ENCODE results near the gene ASB8. TPM values are rescaled to one million over a fixed set of nuclear protein-coding genes. Genes with fewer than 3 reads are reported as not detected.

The ASB8 gene
- polyA plus RNA-seq, 3 donors, result 23.8 to 50.0 (median 38.4) TPM

GRCh38 chr12:48160807-48161206, 3.5 kb upstream of the ASB8 start:
- H3K27ac ChIP-seq (ENCODE audit: low read depth in 1 of 2, low read length in 2 of 2), result no peak overlapping the region
- no CpG with 5 or more reads among the region's 2 CpGs for WGBS (ENCODE audit: insufficient coverage)
- DNase-seq, result no peak
- no peak overlapping the region for H3K9ac ChIP-seq (ENCODE audit: insufficient read depth, low read length, poor library complexity, severe bottlenecking)
- no peaks in the 10 kb centered on the region for H3K36me3 Mint-ChIP-seq
- H2AFZ ChIP-seq (ENCODE audit: insufficient read depth, low read depth, low read length, poor library complexity, severe bottlenecking), result peak overlapping the region; percentile 55
- peaks cover 0 to 2% of the 10 kb centered on the region in 2 donors for H3K27me3 ChIP-seq (ENCODE audit: control insufficient read depth in 2 of 2, insufficient read depth in 2 of 2, low read length in 2 of 2)
- no peak overlapping the region for H3K4me3 Mint-ChIP-seq
- intact Hi-C loops (cut with micrococcal nuclease), result no loop called here
- no peaks in the 10 kb centered on the region for H3K9me3 Mint-ChIP-seq
- no peaks in the 10 kb centered on the region for H3K9me3 ChIP-seq (replicated peaks in 1 of 2; ENCODE audit: control insufficient read depth in 1 of 2, insufficient read depth in 1 of 2, low read length in 2 of 2)
- no peak for TF ChIP-seq CTCF (IDR thresholded peaks at IDR 0.05)
- H3K4me3 ChIP-seq (replicated peaks in 1 of 3; ENCODE audit: low read depth in 2 of 3, low read length in 3 of 3), result no peak overlapping the region
- no peaks in the 10 kb centered on the region for H3K36me3 ChIP-seq (replicated peaks in 1 of 2; ENCODE audit: control insufficient read depth in 1 of 2, insufficient read depth in 2 of 2, low read length in 2 of 2)
- H3K27me3 Mint-ChIP-seq (ENCODE audit: low read depth in 3 of 3), result peaks cover 0 to under 1% (median 0%) of the 10 kb centered on the region in 3 donors
- peaks cover 13 to 16% of the 10 kb centered on the region in 2 donors for H3K4me1 ChIP-seq (ENCODE audit: control insufficient read depth in 1 of 2, insufficient read depth in 2 of 2, low read length in 2 of 2)
- peaks cover 15% of the 10 kb centered on the region for H3K79me2 ChIP-seq (ENCODE audit: insufficient read depth, low read length)
- H3K4me1 Mint-ChIP-seq, result peaks cover 18% of the 10 kb centered on the region
- peak overlapping the region in 1 of 7 donors; percentile 5 for H3K27ac Mint-ChIP-seq
- no peaks in the 10 kb centered on the region for H4K20me1 ChIP-seq (ENCODE audit: insufficient read depth, low read length)
- H3K4me2 ChIP-seq (replicated peaks; ENCODE audit: extremely low read depth, low read length, poor library complexity, severe bottlenecking), result no peak overlapping the region

DNA sequence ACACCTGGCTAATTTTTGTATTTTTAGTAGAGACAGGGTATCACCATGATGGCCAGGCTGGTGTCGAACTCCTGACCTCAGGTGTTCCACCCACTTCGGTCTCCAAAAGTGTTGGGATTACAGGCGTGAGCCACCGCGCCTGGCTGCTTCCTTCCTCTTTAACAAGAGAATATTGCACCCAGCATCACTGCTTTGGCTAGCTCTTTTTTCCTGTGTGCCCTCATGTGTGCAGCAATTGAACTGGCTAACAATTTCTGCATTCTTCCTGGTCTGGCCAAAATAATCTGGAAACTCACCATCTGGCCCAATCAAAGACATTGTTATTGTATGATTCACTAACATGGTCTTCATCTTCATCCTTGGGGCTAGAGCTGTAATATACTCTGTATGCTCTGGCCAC, 2.7 kb upstream of the ASB8 start:
- no peaks in the 10 kb centered on the region for H4K20me1 ChIP-seq (ENCODE audit: insufficient read depth, low read length)
- DNase-seq, result no peak
- no peaks in the 10 kb centered on the region for H3K36me3 ChIP-seq (replicated peaks in 1 of 2; ENCODE audit: control insufficient read depth in 1 of 2, insufficient read depth in 2 of 2, low read length in 2 of 2)
- Mint-ChIP-seq H3K4me3 (no peak overlapping the region), H3K4me1 (peaks cover 18% of the 10 kb centered on the region), H3K27ac (no peak overlapping the region), H3K36me3 (no peaks in the 10 kb centered on the region), H3K27me3 (ENCODE audit: low read depth in 3 of 3) (no peaks in the 10 kb centered on the region), H3K9me3 (no peaks in the 10 kb centered on the region)
- no peak overlapping the region for H3K4me2 ChIP-seq (replicated peaks; ENCODE audit: extremely low read depth, low read length, poor library complexity, severe bottlenecking)
- H3K4me3 ChIP-seq (replicated peaks in 1 of 3; ENCODE audit: low read depth in 2 of 3, low read length in 3 of 3), result no peak overlapping the region
- H3K4me1 ChIP-seq (ENCODE audit: control insufficient read depth in 1 of 2, insufficient read depth in 2 of 2, low read length in 2 of 2), result peaks cover 13 to 16% of the 10 kb centered on the region in 2 donors
- no peak overlapping the region for H3K9ac ChIP-seq (ENCODE audit: insufficient read depth, low read length, poor library complexity, severe bottlenecking)
- no peaks in the 10 kb centered on the region for H3K9me3 ChIP-seq (replicated peaks in 1 of 2; ENCODE audit: control insufficient read depth in 1 of 2, insufficient read depth in 1 of 2, low read length in 2 of 2)
- 8% methylated on average over 5 of the region's 5 CpGs for WGBS (ENCODE audit: insufficient coverage)
- H3K79me2 ChIP-seq (ENCODE audit: insufficient read depth, low read length), result peaks cover 20% of the 10 kb centered on the region
- intact Hi-C loops (cut with micrococcal nuclease), result no loop called here
- H3K27me3 ChIP-seq (ENCODE audit: control insufficient read depth in 2 of 2, insufficient read depth in 2 of 2, low read length in 2 of 2), result peaks cover 0 to 2% of the 10 kb centered on the region in 2 donors
- no peak overlapping the region for H3K27ac ChIP-seq (ENCODE audit: low read depth in 1 of 2, low read length in 2 of 2)
- TF ChIP-seq CTCF (IDR thresholded peaks at IDR 0.05), result no peak
- no peak overlapping the region for H2AFZ ChIP-seq (ENCODE audit: insufficient read depth, low read depth, low read length, poor library complexity, severe bottlenecking)

Data from CD14-positive monocyte (primary cell).